NCI-H187 treated with DMSO at 0.1 percent for 48 hours (cell line): Measurements from ENCODE around the gene TAS2R42.

Experiments used
- DNase-seq: peaks from one replicate; lab custom pipeline; 2025; lab: John Stamatoyannopoulos, UW

Gene TAS2R42, protein sequence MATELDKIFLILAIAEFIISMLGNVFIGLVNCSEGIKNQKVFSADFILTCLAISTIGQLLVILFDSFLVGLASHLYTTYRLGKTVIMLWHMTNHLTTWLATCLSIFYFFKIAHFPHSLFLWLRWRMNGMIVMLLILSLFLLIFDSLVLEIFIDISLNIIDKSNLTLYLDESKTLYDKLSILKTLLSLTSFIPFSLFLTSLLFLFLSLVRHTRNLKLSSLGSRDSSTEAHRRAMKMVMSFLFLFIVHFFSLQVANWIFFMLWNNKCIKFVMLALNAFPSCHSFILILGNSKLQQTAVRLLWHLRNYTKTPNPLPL

GRCh38 chr12:11186837-11187236 lies at the start of gene TAS2R42:
Gene TAS2R42, minus strand, starts transcription at chr12:11186937. Its CDS starts 0 bp downstream, at chr12:11186937.
- no peak for DNase-seq

GRCh38 chr12:11233532-11233931 lies 46.8 kb upstream of the TAS2R42 start:
- DNase-seq = no peak

GRCh38 chr12:11228296-11228879 lies 41.7 kb upstream of the TAS2R42 start:
- peak; percentile 2 for DNase-seq

- no peak for DNase-seq
Measured at GRCh38 chr12:11227373-11227772, 40.6 kb upstream of the TAS2R42 start.

GRCh38 chr12:11209113-11209512 lies 22.4 kb upstream of the TAS2R42 start:
- DNase-seq = no peak

DNA sequence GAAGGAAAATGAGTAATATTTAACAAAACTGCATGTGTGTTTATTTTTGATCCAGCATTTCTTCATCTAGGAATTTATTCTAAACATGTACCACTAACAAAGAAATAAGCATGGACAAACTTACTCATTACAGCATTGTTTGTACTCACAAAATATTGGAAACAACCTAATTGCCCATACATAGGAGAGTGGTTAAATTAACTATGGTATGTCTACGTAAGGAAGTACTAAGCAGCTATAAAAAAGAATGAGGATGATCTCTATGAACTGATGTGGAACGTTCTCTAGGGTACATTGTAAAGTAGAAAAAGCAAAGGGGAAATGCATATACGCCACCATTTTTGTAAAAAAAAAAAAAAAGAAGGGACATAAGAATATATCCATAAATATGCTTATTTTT lies 17.4 kb upstream of the TAS2R42 start:
- DNase-seq = no peak

DNA sequence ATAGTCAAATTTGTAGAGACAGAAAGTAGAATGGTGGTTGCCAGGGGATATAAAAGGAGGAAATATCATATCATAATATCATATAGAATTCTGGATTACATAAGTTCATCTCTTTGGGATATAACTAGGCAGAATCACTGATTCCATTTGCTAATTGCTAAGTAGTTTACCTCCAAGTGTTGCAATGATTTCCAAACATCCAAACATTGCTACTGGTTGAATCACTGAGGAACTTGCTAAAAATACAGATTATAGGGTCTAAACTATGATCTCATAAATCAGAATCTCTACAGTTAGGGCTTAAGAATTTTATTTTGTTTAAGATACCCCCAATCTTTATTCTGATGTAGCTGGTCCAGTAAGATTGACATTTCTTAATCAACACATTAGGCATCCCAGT lies 16.1 kb upstream of the TAS2R42 start:
- no peak for DNase-seq

DNA sequence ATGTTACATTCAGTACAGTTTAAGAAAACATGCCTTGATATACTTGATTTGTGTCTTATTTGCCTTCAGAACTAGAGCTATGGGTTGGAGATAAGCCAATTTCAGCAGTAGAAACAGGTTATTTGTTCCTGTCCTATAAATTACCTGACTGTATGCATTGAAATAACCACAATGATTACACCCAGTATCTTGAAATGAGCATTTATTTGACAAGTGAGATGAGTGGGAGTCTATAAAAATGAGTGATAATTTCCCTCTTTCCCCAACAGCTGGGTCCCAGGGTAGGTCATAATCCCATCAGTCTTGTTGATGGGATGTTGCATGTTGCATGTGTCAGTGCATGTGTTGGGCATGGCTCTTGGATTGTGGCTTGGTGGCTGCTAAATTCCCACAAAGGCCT lies 3.7 kb downstream of the TAS2R42 start:
- DNase-seq = no peak

DNA sequence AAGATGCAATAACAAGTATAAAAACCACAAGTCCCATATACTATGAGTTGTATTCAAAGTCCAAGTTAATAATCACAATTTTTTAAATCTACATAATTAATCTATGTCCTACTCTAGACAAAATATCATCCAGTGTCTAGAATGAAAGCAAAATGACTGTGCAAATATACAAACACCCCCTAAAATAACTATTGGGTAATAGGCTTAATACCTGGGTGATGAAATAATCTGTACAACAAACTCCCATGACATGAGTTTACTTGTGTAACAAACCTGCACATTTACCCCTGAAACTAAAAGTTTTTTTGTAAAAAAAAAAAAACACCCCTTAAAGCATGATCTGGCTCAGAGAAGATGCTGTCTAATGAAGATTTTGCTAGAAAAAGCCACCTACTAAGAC lies 4.2 kb downstream of the TAS2R42 start:
- DNase-seq = no peak

GRCh38 chr12:11178250-11178649 lies 8.5 kb downstream of the TAS2R42 start:
- no peak for DNase-seq

- no peak for DNase-seq
Measured at GRCh38 chr12:11174022-11174421, 12.7 kb downstream of the TAS2R42 start.

DNA sequence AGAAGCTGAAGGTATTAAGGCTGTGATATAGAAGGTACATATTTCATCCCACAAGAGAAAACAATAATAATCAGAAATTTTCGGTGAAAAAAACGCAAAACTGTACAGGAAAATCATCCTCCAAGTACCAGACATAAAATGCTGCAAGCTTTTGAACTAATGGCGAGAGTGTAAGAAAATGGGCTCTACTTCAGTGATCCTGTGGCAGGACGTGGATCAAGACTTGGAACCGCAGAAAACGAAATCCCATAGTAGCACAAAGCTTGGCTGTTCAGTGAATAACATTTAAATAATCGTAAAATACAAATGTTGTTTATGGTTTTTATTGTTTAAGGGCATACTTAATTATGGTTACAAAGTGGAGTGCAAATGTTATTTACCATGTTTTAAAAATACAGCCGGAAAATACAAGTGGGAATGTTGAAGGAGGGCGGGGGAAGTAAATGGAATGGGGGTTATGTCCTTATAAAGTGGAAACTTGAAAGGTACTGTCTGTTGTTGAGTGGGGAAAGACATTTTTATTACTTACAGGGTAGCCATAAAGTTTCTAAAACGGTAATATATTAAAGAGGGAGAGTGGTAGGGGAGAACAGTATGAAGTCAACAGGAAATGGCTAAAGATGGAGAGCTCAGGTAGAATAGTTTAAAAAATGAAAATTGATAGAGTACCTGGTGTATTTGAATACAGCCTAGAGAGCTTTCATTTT lies 14.6 kb downstream of the TAS2R42 start:
- no peak for DNase-seq

DNA sequence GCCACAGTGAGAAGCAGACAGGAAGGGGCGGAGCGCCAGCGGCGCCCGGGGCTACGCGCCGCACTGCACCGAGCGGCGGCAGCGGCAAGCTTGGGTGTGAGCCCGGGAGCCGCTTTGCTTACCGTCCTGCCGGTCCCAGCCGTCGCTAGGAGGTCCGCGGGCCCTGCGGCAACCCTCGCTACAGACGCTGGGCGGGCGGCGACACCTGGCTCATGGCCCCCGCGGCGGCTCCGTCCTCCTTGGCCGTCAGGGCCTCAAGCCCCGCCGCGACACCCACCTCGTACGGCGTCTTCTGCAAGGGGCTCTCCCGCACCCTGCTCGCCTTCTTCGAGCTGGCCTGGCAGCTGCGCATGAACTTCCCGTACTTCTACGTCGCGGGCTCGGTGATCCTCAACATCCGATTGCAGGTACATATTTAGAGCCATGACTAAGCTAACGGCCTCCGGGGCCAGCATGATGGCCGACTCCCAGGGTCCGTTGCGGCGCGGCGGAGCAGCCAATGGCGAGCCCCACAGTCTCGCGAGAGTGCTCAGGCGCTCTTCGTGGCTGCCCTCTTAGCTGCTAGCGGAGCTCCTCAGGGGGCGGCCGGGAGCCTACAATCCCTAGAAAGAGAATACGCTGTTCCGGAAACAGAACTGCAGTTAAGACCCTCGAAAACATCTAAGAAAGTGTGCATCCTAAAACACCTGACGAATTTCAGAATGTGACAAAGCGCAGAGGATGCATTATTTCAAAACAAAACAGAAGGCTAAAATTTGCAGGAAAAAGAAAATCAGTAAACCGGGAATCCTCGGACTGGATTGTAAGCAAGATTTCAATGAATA lies 15.4 kb downstream of the TAS2R42 start, which contains the start of gene SMIM10L1:
Gene SMIM10L1 (plus strand): TSS at position 50 of the 824 bp plus-strand sequence. CDS start 163 bp downstream, at position 213.
- DNase-seq = peak; percentile 52

- DNase-seq = no peak
Measured at GRCh38 chr12:11170810-11171144, 16.0 kb downstream of the TAS2R42 start.

- DNase-seq = no peak
Measured at GRCh38 chr12:11166300-11166699, 20.4 kb downstream of the TAS2R42 start.

DNA sequence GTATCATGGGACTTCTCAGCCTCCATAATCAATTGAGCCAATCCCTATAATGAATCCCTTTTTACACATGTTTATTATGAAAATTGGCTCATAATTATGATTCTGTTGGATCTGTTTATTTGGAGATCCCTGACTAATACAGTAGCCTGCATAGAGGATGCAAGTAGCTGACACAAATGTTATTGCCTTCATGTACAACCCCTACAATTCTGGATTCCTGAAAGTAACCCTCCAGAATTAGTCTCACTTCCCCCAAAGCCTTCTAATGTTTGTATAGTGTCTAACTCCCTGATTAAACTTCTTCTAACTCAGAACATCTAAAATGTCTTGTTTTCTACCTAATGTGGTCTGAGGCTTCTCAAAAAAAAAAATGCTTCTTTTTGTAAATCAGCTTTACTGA lies 22.4 kb downstream of the TAS2R42 start:
- no peak for DNase-seq

- DNase-seq = no peak
Measured at GRCh38 chr12:11162502-11162901, 24.2 kb downstream of the TAS2R42 start.

- DNase-seq = no peak
Measured at GRCh38 chr12:11158885-11159444, 27.8 kb downstream of the TAS2R42 start.

DNA sequence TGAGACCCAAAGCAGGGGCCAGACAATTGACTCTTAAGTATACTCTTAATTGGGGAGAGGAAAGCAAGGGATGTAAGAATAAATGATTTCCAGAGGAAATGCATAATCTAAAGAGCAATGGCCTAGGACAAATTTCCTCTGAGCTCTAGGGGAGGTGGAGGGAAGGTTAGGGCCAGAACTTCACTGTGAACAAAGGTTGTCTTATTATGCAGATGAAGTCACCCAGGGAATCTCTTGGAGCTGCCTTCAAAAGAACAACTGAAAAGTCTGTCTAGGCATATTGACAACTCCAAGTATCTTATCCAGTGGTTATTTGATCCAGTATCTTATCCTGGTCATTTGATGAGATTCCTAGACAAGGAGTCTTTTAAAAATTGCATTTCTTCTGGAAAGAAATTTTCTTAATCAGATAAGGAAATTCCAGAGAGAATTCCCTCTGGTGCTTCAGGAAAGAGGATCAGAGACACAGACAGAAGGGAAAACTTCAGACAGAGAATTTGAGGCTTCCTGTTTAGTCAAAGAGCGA lies 32.3 kb downstream of the TAS2R42 start:
- DNase-seq = no peak

- no peak for DNase-seq
Measured at GRCh38 chr12:11152725-11153124, 34.0 kb downstream of the TAS2R42 start.

GRCh38 chr12:11150832-11151231 lies 35.9 kb downstream of the TAS2R42 start:
- no peak for DNase-seq

- no peak for DNase-seq
Measured at GRCh38 chr12:11147420-11147819, 39.3 kb downstream of the TAS2R42 start.
